Muscle of arm (tissue), 12 donors: ENCODE results near the gene TMEM255A. TPM values are rescaled to one million over a fixed set of nuclear protein-coding genes. Genes with fewer than 3 reads are reported as not detected.

Experiments
- DNase-seq: peaks from one replicate; pipeline ENCODE4 v3.0.0-alpha.2; 2013
- polyA plus RNA-seq, 12 donors: library from polyadenylated mRNA; unstranded; fragments of 120-200 nt; gene quantifications; one replicate each; pipeline ENCODE4 v1.2.1, GENCODE V29; 2013; ENCODE audit not compliant: insufficient read length in 12 of 12

TMEM255A gene
- polyA plus RNA-seq, 12 donors, result 6.7 to 22.3 (median 12.1) TPM; not detected in 1

DNA sequence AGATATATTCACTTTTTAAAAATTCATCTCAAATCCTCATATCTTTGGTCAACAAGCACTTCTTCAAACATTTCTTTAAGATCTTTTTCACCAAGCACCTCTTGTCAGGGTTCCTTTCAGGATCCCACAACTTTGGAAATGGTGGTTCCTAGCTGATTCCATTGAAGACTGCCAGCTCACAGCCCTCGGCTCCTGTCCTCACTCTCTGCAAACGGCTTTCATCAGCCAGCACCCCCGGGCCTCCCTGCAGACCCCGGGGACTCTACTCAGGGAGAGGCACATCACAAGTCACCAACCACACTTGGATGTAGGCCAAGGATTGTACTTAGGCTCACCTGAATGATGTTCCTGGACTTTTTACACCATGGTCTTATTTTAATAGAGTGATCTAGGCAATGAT is 40.7 kb downstream of the TMEM255A start:
- no peak for DNase-seq

- no peak for DNase-seq
Measured at GRCh38 chrX:120269373-120270035, 41.8 kb downstream of the TMEM255A start.

- DNase-seq, result no peak
Measured at GRCh38 chrX:120264341-120264740, 46.9 kb downstream of the TMEM255A start.

- no peak for DNase-seq
Measured at GRCh38 chrX:120262859-120263708, 48.2 kb downstream of the TMEM255A start.

DNA sequence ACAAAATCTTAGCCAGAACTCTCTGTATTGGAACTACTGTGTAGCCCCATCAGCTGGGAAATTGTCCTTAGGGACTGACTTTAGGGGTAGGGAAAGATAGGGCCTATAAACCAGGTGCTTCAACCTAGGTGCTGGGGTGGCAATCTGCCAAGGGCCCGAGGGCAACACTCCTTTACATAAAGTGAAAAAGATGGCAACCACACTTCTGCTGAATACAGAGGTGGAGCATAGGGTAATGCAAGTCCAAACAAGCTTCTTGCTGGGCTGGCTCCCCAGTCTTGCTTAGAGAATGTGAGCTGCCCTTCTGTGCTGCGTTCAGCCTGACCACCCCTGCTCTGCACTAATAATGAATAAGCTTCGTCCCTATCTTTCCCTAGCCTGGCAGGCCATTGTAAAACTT is 50.9 kb downstream of the TMEM255A start:
- DNase-seq, result no peak

DNA sequence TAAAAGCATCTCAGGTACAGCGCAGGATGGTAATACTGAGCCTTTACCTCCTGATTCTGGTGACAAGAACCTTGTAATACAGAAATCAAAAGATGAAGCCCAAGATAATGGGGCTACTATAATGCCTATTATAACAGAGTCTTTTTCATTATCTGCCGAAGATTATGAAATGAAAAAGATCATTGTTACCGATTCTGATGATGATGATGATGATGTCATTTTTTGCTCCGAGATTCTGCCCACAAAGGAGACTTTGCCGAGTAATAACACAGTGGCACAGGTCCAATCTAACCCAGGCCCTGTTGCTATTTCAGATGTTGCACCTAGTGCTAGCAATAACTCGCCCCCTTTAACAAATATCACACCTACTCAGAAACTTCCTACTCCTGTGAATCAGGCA is 57.5 kb downstream of the TMEM255A start:
- no peak for DNase-seq

GRCh38 chrX:120251471-120252011 is 59.7 kb downstream of the TMEM255A start:
- DNase-seq, result peak; percentile 31

DNA sequence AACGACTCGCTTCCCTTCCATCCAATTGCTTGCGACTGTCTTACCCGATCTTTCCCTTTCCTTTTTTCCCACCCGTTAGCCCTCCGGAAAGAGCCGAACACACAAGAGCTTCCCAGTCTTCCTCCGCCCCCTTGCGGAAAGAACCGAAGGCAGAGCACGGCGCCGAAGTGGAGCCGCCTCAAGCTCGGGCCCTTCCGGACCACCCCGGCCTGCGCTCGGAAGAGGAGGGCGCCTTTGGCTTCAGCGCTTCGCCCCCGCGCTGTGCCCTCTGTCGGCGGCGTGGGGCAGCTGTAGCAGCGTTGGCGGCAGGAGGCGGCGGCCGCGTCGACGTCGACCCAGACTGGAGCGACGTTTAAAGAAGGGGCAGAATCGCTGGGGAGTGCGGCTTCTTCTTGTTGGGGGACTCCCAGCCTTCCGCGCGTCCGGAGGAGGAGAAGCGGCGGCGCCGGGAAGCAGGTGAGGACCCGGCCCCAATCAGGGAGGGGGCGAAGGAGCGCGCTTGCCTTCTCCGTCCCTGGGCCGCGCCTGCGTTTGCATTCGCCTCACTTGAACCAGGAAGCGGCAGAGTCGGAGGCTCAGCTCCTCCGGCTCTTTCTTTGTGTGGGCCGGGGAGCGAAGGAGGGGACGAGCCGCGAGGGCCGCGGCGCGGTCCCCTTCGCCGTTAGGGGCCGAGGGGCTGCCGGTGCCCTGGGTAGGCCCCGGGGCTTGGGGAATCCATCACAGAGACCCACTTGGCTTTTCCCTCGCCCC is 60.6 kb downstream of the TMEM255A start, which contains the start of gene ZBTB33:
TSS of gene ZBTB33 (plus strand) at position 291 of the 750 bp plus-strand sequence. CDS start 2,604 bp downstream, outside the sequence.
- peak; percentile 92 for DNase-seq

DNA sequence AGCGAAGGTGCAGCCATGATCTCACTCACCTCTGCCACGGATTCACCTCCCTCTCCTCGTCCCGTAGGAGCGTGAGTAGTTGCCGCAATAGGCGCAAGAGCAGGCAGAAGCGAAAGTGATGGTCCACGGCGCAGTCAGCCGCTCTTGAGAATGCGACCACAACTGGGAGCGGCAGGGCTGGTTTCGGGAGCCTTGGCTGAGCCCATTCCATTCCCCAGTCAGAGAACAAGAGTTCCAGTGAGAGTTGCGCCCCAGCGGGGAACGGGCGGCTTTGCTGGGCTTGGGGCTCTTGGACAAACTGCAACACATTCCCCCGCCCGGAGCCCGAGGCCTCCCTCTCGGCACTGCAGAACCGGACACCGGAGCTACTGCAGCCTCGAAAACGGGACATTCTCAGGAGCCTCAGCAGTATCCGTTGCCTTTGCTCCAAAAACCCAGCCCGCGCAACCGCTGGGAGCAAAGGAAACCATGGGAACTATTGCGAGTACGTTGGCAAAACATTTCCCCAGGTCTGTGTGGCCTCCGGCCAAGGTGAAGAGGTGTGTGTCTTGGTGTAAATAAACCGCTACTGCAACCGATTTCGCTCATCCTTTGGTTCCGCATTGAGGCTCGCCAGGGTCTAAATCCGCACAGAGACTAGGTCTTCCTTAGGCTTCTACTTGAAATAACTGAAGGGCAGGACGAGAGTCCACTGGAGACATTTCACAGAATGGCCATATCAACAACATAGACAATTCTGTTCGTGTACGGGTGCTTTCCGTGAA is 66.3 kb downstream of the TMEM255A start:
- DNase-seq, result peak; percentile 83

- no peak for DNase-seq
Measured at GRCh38 chrX:120244395-120244734, 66.9 kb downstream of the TMEM255A start.

DNA sequence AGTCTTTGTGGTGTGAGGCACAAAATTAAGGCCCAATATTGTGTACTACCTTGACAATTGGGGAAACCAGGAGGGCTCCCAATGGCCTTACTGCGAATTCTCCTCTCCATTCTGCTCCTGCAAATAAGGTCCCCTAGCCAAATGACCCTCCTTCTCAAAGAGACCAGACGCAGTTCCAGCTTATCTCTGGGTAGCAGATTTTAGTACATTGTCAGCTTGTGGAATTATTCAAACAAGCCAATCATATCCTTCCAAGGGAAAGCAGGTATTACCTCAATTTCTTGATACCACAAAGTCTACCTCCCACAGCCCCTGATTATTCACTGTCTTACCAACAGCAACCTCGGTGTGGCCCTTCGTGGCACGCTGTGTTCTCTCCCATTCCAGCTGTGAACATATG is 68.4 kb downstream of the TMEM255A start:
- DNase-seq, result no peak

DNA sequence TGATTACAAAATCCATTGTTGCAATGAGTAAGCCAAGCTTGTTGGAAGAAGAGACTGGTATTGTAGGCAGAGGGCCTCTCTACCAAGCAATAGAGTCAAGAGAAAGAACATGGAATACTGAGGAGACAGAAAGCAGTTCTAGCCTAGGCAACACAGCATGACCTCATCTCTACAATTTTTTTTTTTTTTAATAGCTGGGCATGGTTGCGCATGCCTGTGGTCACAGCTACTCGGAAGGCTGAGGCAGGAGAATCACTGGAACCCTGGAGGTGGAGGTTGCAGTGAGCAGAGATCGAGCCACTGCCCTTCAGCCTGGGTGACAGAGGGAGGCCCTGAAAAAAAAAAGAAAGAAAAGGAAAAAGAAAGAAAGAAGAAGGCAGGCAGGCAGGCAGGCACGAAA is 72.3 kb downstream of the TMEM255A start:
- DNase-seq, result no peak

DNA sequence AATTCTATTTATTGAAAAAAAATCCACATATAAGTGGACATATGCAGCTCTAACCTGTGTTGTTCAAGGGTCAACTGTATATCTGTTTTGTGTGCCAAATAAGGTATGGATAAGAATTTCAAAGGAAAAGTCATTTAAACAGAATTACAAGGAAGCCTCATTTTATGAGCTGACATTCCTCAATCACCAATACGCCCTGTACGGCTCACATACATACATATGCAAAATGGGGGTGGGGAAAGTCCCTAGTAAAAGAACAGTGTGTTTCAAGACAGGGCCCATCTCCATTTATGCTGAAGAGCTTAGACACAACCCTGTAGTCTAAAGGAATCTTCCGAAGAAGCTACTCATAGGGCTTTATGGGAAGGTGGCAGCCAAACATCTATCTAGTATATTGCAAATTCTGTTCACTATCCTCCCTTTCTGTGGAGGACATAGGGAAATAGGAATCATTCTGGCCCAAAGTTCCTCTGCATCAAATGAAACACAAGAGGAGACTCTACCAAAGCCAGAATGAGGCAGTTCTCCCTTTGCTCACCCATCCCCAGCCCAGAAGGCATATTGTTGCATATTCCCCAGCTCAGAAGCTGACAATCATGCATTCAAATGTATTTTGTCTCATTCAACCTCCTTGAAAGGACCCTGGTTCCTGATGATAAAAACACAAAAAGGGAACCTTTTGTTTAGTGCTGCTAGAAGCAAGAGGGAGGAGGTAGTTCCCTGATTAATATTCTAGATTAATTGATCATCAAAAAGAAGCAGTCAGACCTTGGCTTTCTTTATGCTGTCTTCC is 74.4 kb downstream of the TMEM255A start:
- DNase-seq, result no peak

DNA sequence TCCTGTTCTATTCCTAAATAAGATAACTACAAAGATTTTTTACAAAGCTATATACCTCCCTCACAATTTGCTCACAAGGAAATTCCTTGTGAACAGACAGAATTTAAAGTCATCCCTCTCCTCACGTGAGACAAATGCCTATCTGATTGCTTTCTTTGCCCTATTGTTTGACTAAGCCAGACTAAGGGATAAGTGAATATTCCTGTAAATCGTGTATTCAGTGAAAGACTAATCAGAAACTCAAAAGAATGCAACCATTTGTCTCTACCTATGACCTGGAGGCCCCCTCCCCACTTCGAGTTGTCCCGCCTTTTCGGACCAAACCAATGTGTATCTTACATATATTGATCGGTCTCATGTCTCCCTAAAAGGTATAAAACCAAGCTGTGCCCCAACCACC is 76.0 kb downstream of the TMEM255A start:
- DNase-seq, result no peak

GRCh38 chrX:120228187-120228908 is 82.9 kb downstream of the TMEM255A start:
- DNase-seq, result no peak

GRCh38 chrX:120224388-120224787 is 86.9 kb downstream of the TMEM255A start:
- no peak for DNase-seq

GRCh38 chrX:120223374-120223773 is 87.9 kb downstream of the TMEM255A start:
- DNase-seq, result no peak

DNA sequence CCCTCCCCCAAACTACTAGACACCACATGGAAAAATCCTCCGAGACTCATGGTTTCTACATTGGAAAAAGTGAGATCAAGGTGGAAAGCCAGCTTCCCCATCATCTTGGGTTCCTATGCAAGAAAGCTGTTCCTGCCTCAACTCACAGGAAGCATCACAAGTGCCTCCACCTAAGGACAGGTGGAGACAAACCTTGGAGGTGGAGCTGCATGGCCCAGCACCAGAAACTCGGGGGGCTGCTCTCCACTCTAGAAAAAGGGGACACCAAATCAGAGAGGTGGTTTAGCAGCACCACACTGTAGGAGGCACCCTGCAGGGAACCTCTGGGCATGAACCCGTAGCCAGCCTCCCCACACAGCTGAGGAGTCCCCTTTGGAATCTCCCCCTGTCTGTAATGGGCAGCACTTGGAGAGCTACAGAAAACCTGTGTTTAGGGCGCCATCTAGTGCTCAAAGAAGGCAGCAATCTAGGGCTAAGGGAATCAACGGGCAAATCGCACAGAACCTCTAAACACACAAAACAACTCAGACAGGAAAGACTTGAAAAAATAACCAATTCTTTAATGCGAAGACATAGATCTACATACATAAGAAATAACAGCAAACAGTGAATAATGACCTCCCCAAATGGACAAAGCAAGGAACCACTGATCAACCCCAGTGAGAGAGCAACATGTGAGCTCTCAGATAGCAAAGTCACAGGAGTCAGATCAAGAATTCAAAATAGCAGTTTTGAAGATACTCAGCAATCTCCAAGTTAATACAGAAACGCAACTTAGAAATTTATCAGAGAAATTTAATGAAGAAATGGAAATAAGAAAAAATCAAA is 97.6 kb downstream of the TMEM255A start:
- DNase-seq, result peak; percentile 57
